ENCODE measurements around the gene EMC6.

The EMC6 gene

DNA sequence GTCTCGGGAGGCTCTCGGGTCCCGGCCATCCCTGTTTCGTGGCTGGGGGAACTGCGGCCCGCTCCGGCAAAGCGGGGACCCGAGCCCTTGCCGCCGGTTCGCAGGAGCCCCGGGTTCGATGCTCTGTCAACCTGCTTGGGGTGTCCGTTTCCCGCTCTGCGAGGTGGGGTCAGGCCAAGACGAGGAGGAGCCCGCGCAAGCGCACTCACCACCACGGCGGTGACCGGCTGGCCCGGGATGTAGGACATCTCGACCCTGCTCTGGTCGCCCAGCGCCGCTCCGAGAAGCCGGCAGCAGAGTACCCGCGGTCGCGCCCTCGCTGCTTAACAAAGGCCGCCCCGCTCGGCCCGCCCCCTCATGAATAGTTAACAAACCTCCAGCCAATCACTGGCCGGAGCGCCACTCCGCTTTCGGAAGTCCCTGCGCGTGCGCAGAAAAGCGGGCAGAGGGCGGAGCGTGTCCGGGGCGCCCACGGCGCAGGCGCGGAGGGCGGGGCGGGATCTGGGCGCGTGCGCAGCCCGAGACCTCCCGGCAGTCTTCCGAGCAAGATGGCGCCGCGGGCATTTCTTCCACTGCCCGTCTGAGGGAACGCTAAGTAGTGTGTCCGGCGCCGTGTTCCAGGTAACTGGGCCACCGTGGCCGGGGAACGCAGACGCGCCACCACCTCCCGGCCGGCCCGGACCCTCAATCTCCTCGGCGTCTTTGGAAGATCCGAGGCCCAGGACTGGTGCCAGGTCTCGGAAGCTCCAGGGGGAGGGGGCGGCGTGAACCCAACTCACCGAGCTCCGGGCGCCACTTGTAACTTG lies at the start of gene EMC6, which contains the start of gene TAX1BP3:
Gene EMC6, plus strand, starts transcription at position 534 of the 806 bp plus-strand sequence. CDS start 335 bp downstream, outside the sequence.
Gene TAX1BP3, minus strand, starts transcription at position 300 of the 806 bp plus-strand sequence. Its CDS starts 52 bp downstream, at position 248.
- peak; percentile 99 for DNase-seq (ENCODE audit: low read depth in 1 of 2, low spot score in 1 of 2)

- DNase-seq (ENCODE audit: low read depth in 1 of 2, low spot score in 1 of 2): no peak
Observed at GRCh38 chr17:3621146-3621720, 47.4 kb upstream of the EMC6 start.

DNA sequence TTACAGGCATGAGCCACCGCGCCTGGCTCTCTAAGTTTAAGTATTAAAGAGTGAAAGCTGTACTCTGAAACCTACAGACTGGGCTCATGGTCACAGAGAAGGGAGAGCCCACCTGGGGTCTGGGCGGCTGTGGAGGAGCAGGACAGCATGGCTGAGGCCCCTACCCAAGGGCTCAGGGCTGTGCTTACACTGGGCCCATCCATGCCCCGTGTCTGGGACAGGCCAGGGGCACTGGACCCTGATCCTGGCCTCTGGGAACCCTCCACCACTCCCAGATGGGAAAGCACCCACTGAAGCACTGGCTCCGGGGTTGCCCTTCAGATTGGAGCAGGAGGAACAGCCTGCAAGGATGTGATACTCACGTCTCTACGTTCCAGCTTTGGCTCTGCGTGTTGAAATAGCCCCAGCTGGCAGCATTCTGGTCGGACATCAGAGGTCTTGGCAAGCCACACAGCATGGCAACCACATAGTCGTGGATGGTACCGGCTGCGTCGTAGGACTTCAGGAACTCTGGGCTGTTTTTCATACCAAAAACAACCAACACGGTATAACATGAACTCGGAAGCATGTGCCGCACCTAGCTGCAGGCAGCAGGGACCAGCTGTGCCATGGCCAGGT lies 45.5 kb upstream of the EMC6 start:
- no peak for DNase-seq (ENCODE audit: low read depth in 1 of 2, low spot score in 1 of 2)

DNA sequence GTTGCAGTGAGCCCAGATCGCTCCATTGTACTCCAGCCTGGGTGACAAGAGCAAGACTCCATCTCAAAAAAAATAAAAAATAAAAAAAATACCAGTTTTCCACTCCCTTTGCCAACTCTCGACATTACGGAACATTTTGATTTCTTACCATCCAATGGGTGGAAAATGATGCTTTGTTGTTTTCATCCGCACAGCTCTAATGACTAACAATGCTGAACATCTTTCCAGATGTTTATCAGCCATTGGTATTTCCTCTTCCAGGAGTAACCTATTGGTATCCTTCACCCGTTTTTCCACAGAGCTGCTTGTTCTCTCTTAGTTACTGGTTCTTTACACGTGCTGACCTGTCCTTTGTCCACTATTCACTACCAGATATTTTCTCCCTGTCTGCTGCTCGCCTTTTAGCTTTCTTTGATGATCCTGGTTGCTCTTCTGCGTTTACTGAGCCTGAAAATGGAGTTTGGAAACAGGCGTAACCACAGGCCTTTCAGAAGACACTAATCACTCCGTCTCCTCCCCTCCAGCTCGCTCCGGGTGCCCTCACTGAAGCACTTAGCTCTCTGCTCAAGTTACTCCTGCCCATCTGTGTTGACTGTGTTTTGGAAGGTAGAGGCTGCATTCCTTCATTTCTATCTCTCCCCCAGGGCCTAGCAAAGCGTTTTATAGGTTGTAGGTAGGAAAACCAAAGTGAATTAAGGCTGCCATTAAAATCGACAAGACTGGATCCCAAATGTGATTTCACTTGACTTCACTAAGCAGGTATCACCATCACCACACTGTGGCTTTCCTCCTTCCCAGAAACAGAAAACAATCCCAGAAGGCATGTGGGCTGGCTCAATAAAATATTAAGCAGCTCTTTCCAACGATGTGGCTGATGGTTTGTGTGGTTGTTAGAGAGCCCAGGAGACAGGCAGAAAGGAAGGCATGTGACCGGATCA lies 41.5 kb upstream of the EMC6 start:
- DNase-seq (ENCODE audit: low read depth in 1 of 2, low spot score in 1 of 2): no peak

DNA sequence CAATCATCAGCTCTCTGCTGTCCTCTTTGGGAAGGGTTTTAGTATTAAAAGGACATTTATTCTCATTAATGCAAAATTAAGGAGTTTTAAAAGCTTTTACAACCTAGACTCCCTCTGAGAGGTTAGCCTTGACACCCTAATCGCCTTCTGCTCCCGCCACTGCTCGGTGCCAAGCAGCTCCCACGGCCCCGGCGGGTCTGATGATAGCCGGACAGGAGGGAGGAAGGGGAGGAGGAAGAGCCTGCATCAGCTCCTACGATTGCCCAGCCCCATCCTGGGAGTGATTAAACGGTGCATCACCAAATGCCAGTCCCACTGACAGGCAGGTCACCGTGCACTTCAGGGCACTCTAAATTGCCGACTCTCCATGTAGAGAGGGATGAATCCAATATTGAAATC lies 40.8 kb upstream of the EMC6 start:
- no peak for DNase-seq (ENCODE audit: low read depth in 1 of 2, low spot score in 1 of 2)

DNA sequence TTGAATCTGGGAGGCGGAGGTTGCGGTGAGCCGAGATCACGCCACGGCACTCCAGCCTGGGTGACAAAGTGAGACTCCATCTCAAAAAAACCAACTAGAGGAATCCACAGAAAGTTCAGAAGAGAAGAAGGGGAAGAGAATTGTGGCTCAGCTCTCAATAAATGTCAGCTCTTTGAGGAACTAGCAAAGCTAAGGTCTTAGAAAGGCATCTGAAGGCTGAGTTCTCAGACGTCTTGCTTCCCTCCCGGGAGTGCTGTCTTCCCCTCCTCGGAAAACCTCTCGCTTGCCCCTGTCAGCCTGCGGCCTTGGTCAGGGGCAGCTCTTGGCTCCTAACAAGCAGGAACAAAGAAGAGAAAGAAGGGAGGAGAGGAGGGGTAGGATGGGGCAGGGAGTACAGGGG lies 37.8 kb upstream of the EMC6 start:
- DNase-seq (ENCODE audit: low read depth in 1 of 2, low spot score in 1 of 2): no peak

DNA sequence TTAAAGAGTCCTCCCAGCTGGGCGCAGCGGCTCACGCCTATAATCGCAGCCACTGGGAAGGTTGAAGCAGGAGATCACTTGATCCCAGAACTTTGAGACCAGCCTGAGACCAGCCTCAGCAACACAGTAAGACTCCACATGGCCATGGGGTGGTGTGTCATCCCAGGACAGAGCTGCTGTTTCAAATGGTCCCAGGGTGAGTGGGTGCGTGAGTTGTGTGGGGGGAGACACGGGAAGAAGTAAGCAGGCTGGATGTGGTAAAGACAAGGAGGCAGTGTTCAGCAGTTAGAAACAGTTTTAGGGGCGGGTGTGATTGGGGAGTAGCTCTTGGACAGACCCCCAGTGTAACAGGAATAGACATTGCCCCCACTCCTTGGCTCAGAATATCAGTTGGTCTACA lies 36.3 kb upstream of the EMC6 start:
- no peak for DNase-seq (ENCODE audit: low read depth in 1 of 2, low spot score in 1 of 2)

GRCh38 chr17:3635474-3636153 lies 33.0 kb upstream of the EMC6 start:
- DNase-seq (ENCODE audit: low read depth in 1 of 2, low spot score in 1 of 2): no peak

- DNase-seq (ENCODE audit: low read depth in 1 of 2, low spot score in 1 of 2): peak; percentile 91
Observed at GRCh38 chr17:3636154-3636907, 32.3 kb upstream of the EMC6 start, which contains the start of the genes CTNS and SHPK. Gene CTNS (plus strand): TSS chr17:3636760. CDS start chr17:3640207, 3,447 bp downstream. Gene SHPK (minus strand): TSS chr17:3636250. CDS start chr17:3636219, 31 bp downstream.

- no peak for DNase-seq (ENCODE audit: low read depth in 1 of 2, low spot score in 1 of 2)
Observed at GRCh38 chr17:3636908-3637373, 31.7 kb upstream of the EMC6 start.

- DNase-seq (ENCODE audit: low read depth in 1 of 2, low spot score in 1 of 2): no peak
Observed at GRCh38 chr17:3639981-3640596, 28.5 kb upstream of the EMC6 start.

GRCh38 chr17:3641014-3641413 lies 27.6 kb upstream of the EMC6 start:
- DNase-seq (ENCODE audit: low read depth in 1 of 2, low spot score in 1 of 2): no peak

DNA sequence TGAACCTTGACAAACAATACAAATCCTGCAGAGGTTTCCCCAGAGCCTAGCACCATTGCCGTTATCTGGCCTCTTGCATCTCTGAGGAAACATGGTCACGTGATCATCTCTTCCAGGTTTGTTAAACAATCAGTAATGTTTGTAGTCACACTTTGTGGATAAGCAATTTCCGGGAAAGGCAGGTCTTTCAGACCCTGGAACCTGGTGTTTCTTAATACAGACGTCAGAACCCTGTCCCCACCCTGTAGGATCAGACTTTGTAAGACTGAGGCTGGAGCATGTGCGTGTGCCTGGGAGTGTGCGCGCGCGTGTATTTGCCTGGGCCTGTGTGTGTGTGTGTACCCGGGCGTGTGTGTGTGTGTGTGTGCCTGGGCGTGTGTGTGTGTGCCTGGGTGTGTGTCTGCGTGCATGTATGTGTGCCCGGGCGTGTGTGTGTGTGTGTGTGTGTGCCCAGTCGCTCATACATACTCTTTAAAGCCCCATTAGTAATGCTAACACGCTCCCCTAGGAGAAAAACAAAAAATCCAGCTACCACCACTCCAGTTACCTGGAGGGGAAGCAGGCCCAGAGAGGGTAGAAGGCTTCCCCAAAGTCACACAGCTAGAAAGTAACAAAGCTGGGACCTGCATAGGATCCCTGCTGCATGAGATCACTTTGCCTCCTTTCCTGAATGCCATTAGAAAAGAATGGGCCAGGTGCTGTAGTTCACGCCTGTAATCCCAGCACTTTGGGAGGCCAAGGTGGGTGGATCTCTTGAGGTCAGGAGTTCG lies 26.7 kb upstream of the EMC6 start:
- DNase-seq (ENCODE audit: low read depth in 1 of 2, low spot score in 1 of 2): no peak

GRCh38 chr17:3643889-3644349 lies 24.7 kb upstream of the EMC6 start:
- no peak for DNase-seq (ENCODE audit: low read depth in 1 of 2, low spot score in 1 of 2)

- DNase-seq (ENCODE audit: low read depth in 1 of 2, low spot score in 1 of 2): no peak
Observed at GRCh38 chr17:3645310-3645709, 23.3 kb upstream of the EMC6 start.

DNA sequence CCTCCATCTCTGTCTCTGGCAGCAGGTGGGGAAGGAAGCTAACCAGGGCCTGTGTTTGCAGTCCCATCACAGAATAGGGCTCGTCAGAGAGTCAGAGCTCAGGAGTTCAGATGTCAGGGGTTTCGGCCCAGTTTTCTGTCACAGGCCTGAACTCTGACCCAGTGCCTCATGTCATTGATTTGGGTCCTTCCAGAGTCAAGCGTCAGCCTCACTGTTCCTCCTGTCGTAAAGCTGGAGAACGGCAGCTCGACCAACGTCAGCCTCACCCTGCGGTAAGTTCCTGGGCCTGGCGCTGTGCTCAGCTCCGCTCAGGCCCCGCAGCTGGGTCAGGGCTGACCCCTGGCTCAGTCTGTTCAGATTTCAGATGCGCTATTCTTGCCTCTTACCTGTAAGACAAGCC lies 21.4 kb upstream of the EMC6 start:
- no peak for DNase-seq (ENCODE audit: low read depth in 1 of 2, low spot score in 1 of 2)

- peak in 1 of 2 donors; percentile 20 for DNase-seq (ENCODE audit: low read depth in 1 of 2, low spot score in 1 of 2)
Observed at GRCh38 chr17:3647769-3648555, 20.6 kb upstream of the EMC6 start.

All from stimulated activated CD4-positive, alpha-beta T cell treated with anti-CD3 and anti-CD28 coated beads, Interleukin-15, amount 100 ng/mL, for 1 hour (primary cell).